Thymus (tissue), 11 donors: Measurements from ENCODE around the gene RUNX3. TPM values are rescaled to one million over a fixed set of nuclear protein-coding genes. Genes with fewer than 3 reads are reported as not detected.

Source experiments
- DNase-seq, 9 donors: peaks; one replicate each; pipeline ENCODE4 v3.0.0-alpha.2; 2013; ENCODE audit warnings: low spot score in 9 of 9, low read depth in 6 of 9, missing footprints in 1 of 9
- H3K27ac ChIP-seq, 2 donors: one replicate each; pipeline ENCODE4 v1.5.1; 2013; ENCODE audit warnings: control low read depth in 1 of 2, low read depth in 1 of 2, low read length in 1 of 2, mild to moderate bottlenecking in 1 of 2, moderate library complexity in 1 of 2
- H3K27me3 ChIP-seq, 2 donors: one replicate each; pipeline ENCODE4 v1.5.1; 2013; ENCODE audit warnings: low read length in 1 of 2; ENCODE audit not compliant: control insufficient read depth in 2 of 2, insufficient read depth in 1 of 2
- H3K36me3 ChIP-seq, 2 donors: one replicate each; pipeline ENCODE4 v1.5.1; 2013; ENCODE audit warnings: low read length in 1 of 2, mild to moderate bottlenecking in 1 of 2, moderate library complexity in 1 of 2; ENCODE audit not compliant: control insufficient read depth in 2 of 2, insufficient read depth in 2 of 2
- H3K4me1 ChIP-seq, 2 donors: one replicate each; pipeline ENCODE4 v1.5.1; 2013; ENCODE audit warnings: low read length in 2 of 2; ENCODE audit not compliant: control insufficient read depth in 2 of 2, insufficient read depth in 2 of 2
- H3K4me3 ChIP-seq, 2 donors: one replicate each; pipeline ENCODE4 v1.5.1; 2013; ENCODE audit warnings: low read length in 2 of 2, control low read depth in 1 of 2, mild to moderate bottlenecking in 1 of 2
- H3K9me3 ChIP-seq, 2 donors: one replicate each; pipeline ENCODE4 v1.5.1; 2013; ENCODE audit warnings: low read length in 1 of 2, mild to moderate bottlenecking in 1 of 2; ENCODE audit not compliant: control insufficient read depth in 2 of 2, insufficient read depth in 1 of 2
- whole genome bisulfite sequencing: extraction: QIAGEN DNeasy Blood & Tissue Kit; methylation state at CpG from one replicate; pipeline ENCODE4 v1.1.7; 2013; 5-methylcytosine and 5-hydroxymethylcytosine counted together
- polyA plus RNA-seq: library from polyadenylated mRNA; stranded (reverse); fragments of 200-250 nt; gene quantifications from one replicate; pipeline ENCODE4 v1.2.3, GENCODE V29; 2013
- total RNA-seq: library from RNA; stranded (reverse); fragments of 120-200 nt; gene quantifications from one replicate; pipeline ENCODE4 v1.2.4, GENCODE V29; 2013
- donor health status: healthy.

RUNX3 gene
- total and polyA plus RNA-seq, 2 donors: 4.9 to 13.6 TPM

- H3K36me3 ChIP-seq: no peaks in the 10 kb centered on the region
- no peaks in the 10 kb centered on the region for H3K4me1 ChIP-seq
- H3K4me3 ChIP-seq: no peak overlapping the region
- no peak for DNase-seq
- H3K27me3 ChIP-seq: no peaks in the 10 kb centered on the region
- no peak overlapping the region for H3K27ac ChIP-seq
- H3K9me3 ChIP-seq: no peaks in the 10 kb centered on the region
- 95% methylated on average over 10 of the region's 10 CpGs for WGBS
Measured at GRCh38 chr1:24859063-24860010, 70.7 kb downstream of the RUNX3 start.

- DNase-seq: no peak
- no peaks in the 10 kb centered on the region for H3K27me3 ChIP-seq
- no peaks in the 10 kb centered on the region for H3K36me3 ChIP-seq
- no peaks in the 10 kb centered on the region for H3K4me1 ChIP-seq
- no peak overlapping the region for H3K4me3 ChIP-seq
- no peaks in the 10 kb centered on the region for H3K9me3 ChIP-seq
- WGBS: 99% methylated on average over 1 of the region's 1 CpG
- H3K27ac ChIP-seq: no peak overlapping the region
Measured at GRCh38 chr1:24858277-24858676, 71.8 kb downstream of the RUNX3 start.

GRCh38 chr1:24857507-24858133 is 72.5 kb downstream of the RUNX3 start:
- Histone ChIP-seq H3K27me3 (no peaks in the 10 kb centered on the region), H3K9me3 (no peaks in the 10 kb centered on the region), H3K27ac (no peak overlapping the region), H3K36me3 (no peaks in the 10 kb centered on the region), H3K4me1 (no peaks in the 10 kb centered on the region), H3K4me3 (no peak overlapping the region)
- DNase-seq: no peak
- 90% methylated on average over 6 of the region's 6 CpGs for WGBS

GRCh38 chr1:24856787-24857506 is 73.1 kb downstream of the RUNX3 start:
- no peaks in the 10 kb centered on the region for H3K27me3 ChIP-seq
- H3K4me1 ChIP-seq: no peaks in the 10 kb centered on the region
- no peak overlapping the region for H3K27ac ChIP-seq
- H3K4me3 ChIP-seq: no peak overlapping the region
- H3K36me3 ChIP-seq: no peaks in the 10 kb centered on the region
- no peaks in the 10 kb centered on the region for H3K9me3 ChIP-seq
- WGBS: 94% methylated on average over 16 of the region's 16 CpGs
- no peak for DNase-seq

- no peaks in the 10 kb centered on the region for H3K4me1 ChIP-seq
- H3K9me3 ChIP-seq: no peaks in the 10 kb centered on the region
- H3K27ac ChIP-seq: no peak overlapping the region
- no peaks in the 10 kb centered on the region for H3K36me3 ChIP-seq
- DNase-seq: no peak
- H3K4me3 ChIP-seq: no peak overlapping the region
- WGBS: 72% methylated on average over 5 of the region's 5 CpGs
- no peaks in the 10 kb centered on the region for H3K27me3 ChIP-seq
Measured at GRCh38 chr1:24855474-24855873, 74.6 kb downstream of the RUNX3 start.

GRCh38 chr1:24853649-24854048 is 76.4 kb downstream of the RUNX3 start:
- Histone ChIP-seq H3K27ac (no peak overlapping the region), H3K4me3 (no peak overlapping the region), H3K4me1 (peaks cover 2 to 11% of the 10 kb centered on the region in 2 donors), H3K27me3 (peaks cover 2 to 12% of the 10 kb centered on the region in 2 donors), H3K9me3 (no peaks in the 10 kb centered on the region), H3K36me3 (no peaks in the 10 kb centered on the region)
- WGBS: 89% methylated on average over 6 of the region's 6 CpGs
- DNase-seq: no peak

- Histone ChIP-seq H3K4me3 (no peak overlapping the region), H3K9me3 (no peaks in the 10 kb centered on the region), H3K4me1 (peaks cover 7 to 25% of the 10 kb centered on the region in 2 donors), H3K27ac (no peak overlapping the region), H3K27me3 (peaks cover 2 to 23% of the 10 kb centered on the region in 2 donors), H3K36me3 (no peaks in the 10 kb centered on the region)
- no peak for DNase-seq
- 91% methylated on average over 6 of the region's 6 CpGs for WGBS
Measured at GRCh38 chr1:24850328-24850920, 79.7 kb downstream of the RUNX3 start.

GRCh38 chr1:24849672-24850295 is 80.3 kb downstream of the RUNX3 start:
- H3K4me1 ChIP-seq: peaks cover 7 to 25% of the 10 kb centered on the region in 2 donors
- H3K9me3 ChIP-seq: no peaks in the 10 kb centered on the region
- H3K4me3 ChIP-seq: no peak overlapping the region
- WGBS: 46% methylated on average over 9 of the region's 9 CpGs
- no peak overlapping the region for H3K27ac ChIP-seq
- H3K27me3 ChIP-seq: peaks cover 2 to 23% of the 10 kb centered on the region in 2 donors
- no peaks in the 10 kb centered on the region for H3K36me3 ChIP-seq
- DNase-seq: peak in 1 of 9 donors; percentile 46
